Stimulated activated naive CD8-positive, alpha-beta T cell treated with anti-CD3 and anti-CD28 coated beads, Interleukin-15, Interleukin-2, amounts not matched to agents 100 U/mL and 50 U/mL, for 24 hours (primary cell): ENCODE results near the gene DHODH.
"Not testable (repeated sequence)": the region's sequence is repeated elsewhere in the genome, so short reads cannot be mapped to it uniquely, and the experiment has no call there.

Source experiments
- ATAC-seq: fragments of 150-1000 bp; cut with Tn5 transposase; one replicate; pipeline ENCODE4 v1.10.0; 2021
- DNase-seq: peaks from one replicate; pipeline ENCODE4 v3.0.0; 2021

The DHODH gene

DNA sequence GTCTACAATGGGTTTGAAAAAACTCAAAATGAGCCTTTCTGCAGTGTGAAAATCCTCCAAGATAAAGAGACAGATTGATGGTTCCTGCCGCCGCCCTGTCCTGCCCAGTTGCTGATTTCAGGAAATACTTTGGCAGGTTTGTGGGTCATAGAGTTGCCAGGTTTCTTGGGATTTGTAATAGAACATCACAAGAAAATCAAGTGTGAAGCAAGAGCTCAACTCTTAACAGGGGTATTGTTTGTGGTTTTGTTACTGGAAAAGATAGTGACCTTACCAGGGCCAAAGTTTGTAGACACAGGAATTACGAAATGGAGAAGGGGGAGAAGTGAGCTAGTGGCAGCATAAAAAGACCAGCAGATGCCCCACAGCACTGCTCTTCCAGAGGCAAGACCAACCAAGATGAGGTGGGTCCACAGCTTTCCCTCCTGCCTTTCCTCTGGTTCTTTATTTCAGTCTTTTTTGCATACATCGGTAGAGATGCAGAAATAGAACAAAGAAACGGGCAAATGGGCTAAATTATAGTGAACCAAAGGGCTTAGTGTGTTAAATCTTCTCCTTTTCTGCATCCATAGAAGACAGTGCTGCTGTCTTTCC lies 45.8 kb downstream of the DHODH start, which contains the start of gene HP:
HP (plus strand) TSS at position 252 of the 594 bp plus-strand sequence; CDS start at position 400, 148 bp downstream.
- DNase-seq, result not testable (repeated sequence)

DNA sequence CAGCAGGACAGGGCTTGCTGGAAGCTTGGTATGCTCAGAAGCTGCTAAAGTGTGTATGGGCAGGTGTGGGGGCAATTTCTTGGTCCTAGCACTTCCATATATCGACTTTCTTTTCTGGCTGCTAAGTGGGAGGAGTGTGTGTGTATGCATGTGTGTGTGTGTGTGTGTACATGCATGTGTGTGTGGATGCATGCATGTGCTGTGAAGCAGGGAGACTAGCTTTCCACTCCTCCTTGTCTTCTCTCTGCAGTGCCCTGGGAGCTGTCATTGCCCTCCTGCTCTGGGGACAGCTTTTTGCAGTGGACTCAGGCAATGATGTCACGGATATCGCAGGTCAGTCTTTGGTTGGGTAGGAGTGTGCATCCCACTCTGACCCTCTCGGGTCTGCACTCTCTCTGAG lies 47.4 kb downstream of the DHODH start:
- ATAC-seq (no peak), DNase-seq (no peak)

More for the DNA sequence above, 45.8 kb downstream of the DHODH start, which contains the start of gene HP:
- ATAC-seq, result not testable (repeated sequence)

DNA sequence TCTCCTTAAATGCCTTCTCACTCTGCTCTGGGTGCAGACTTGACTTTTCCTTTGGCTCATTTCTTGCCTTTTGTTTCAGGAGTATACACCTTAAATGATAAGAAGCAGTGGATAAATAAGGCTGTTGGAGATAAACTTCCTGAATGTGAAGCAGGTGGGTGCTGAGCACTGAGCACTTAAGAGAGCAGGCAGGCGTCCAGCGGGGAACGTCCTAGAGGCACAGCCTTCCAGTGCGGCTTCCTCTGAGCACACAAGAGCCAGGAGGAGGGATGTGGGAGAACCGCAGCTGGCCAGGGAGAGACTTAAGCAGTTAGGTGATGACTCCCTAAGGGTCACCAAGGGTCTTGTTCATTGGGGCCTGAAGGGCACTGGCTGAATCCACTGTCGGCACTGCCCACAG lies 48.8 kb downstream of the DHODH start:
- ATAC-seq, DNase-seq: not testable (repeated sequence)

DNA sequence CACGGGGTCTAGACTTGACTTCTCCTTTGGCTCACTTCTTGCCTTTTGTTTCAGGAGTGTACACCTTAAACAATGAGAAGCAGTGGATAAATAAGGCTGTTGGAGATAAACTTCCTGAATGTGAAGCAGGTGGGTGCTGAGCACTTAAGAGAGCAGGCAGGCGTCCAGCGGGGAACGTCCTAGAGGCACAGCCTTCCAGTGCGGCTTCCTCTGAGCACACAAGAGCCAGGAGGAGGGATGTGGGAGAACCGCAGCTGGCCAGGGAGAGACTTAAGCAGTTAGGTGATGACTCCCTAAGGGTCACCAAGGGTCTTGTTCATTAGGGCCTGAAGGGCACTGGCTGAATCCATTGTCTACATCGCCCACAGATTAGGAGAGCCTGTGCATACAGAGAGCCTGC lies 50.5 kb downstream of the DHODH start:
- DNase-seq, ATAC-seq: not testable (repeated sequence)

DNA sequence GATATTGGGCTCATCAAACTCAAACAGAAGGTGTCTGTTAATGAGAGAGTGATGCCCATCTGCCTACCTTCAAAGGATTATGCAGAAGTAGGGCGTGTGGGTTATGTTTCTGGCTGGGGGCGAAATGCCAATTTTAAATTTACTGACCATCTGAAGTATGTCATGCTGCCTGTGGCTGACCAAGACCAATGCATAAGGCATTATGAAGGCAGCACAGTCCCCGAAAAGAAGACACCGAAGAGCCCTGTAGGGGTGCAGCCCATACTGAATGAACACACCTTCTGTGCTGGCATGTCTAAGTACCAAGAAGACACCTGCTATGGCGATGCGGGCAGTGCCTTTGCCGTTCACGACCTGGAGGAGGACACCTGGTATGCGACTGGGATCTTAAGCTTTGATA lies 51.9 kb downstream of the DHODH start:
- DNase-seq (no peak), ATAC-seq (no peak)

DNA sequence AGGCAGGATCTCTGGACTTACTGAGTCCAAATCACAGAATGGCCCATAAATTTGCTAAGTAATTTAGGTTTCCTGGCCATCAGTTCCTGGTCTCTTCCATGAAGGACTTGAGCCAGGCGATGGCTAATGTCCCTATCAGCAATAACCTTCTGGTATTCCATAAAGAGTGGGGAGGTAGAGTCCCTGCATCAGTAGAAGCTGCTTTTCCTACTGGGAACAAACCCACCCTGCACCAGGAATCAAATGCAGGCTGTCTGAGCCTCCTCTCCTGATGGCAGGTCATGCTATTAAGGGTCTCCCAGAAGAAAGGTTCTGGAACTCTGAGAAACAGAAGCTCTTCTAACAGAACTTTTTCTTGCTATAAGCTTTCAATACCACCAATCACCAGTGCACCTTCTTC lies 53.0 kb downstream of the DHODH start:
- ATAC-seq, result no peak

DNA sequence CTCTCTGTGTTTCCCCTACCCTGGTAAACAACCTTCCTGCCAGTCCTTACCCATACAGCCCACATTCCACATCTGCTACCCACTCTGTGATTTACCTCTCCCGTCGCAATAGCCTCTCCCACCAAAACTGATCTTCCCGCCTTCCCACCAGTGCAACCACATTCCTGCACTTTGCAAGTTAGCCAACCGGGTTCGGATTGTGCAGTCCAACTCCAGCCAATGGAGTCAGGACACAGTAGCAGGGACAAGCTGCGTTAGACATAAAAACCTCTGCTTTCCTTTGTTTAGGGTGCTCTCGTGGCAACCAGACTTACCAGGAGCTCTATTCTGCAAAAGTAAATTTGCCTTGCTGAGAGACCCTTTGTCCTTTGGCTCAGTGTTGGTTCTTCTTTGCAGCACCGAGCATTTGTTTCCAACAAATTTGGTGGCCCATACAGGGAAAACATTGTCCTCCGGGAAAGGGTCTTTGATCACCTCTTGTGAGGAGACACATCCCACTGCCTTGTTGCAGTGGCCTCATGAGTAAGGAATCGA lies 55.9 kb downstream of the DHODH start:
- no peak for ATAC-seq
- no peak for DNase-seq

More for the DNA sequence above, 53.0 kb downstream of the DHODH start:
- DNase-seq, result no peak

DNA sequence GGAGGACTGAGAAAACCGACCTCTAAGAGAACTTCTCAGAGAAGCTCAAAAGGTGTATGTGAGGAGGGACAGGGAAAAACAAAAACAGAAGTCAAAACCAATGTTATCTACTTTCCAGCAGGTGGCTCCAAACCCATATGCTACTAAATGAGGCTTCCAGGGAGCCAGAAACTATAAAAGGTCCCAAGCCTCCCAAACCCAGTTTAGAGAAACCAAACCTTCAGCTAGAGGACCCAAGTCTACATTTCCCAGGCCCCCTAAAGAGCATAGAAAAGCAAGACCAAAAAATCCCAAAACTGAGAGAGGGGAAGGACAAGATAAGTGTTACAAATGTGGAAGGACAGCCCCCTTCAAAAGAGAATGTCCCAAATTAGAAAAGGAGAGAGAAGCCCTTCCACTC lies 58.2 kb downstream of the DHODH start:
- DNase-seq (no peak), ATAC-seq (no peak)

DNA sequence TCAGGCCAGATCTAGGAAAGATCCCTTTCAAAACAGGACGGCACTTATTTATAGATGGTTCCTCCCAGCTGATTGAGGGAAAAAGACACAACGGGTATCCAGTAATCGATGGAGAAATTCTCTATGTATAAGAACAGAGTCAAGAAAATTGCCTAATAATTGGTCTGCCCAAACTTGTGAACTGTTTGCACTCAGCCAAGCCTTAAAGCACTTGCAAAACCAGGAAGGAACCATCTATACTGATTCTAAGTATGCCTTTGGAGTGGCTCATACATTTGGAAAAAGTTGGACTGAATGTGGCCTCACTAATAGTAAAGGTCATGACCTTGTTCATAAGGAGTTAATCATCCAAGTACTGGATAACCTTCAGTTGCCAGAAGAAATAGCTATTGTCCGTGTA lies 60.4 kb downstream of the DHODH start:
- ATAC-seq, result no peak
- DNase-seq, result no peak

DNA sequence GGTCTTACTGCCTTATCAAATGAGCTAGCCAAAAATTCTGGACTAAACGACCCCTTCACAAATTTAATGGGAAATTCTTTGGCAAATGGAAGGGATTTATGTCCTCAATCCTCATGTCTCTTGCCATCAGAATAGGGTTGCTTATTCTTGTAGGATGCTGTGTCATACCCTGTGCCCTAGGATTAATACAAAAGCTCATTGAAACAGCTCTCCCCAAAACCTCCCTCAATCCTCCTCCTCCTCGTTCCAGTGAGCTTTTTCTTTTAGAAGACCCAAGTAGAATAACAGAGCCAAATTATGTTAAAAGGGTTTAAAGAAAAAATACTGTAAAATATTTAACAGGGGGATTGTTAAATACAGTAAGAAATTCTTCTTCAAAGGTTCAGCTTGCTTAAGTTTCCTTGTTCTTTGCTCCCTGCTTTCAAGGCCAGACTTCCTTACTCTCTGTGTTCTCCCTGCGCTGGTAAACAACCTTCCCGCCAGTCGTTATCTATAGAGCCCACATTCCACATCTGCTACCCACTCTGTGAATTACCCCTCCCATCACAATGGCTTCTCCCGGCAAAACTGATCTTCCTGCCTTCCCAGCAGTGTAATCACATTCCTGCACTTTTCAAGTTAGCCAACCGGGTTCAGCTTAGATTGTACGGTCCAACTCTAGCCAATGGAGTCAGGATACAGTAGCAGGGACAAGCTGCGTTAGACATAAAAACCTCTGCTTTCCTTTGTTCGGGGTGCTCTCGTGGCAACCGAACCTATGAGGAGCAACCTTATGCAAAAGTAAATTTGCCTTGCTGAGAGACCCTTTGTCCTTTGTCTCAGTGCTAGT lies 64.2 kb downstream of the DHODH start:
- DNase-seq (no peak), ATAC-seq (no peak)

DNA sequence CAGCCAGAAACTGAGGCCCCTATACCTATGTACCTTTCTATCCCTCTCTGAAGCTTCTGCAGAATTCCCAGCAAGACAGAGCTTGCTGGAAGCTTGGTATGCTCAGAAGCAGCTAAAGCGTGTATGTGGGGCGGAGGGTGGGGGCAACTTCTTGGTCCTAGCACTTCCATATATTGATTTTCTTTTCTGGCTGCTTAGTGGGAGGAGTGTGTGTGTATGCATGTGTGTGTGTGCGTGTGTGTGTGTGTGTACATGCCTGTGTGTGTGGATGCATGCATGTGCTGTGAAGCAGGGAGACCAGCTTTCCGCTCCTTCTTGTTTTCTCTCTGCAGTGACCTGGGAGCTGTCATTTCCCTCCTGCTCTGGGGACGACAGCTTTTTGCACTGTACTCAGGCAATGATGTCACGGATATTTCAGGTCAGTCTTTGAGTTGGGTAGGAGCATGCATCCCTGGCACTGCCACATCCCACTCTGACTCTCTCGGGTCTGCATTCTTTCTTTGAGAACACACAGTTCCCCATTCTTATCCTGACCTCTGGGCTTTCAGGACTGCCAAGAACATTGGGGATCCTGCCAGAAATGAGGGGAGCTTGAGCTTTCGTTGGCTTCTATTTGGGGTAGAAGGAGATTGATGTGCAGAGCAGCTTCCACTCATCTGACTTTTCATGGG lies 65.2 kb downstream of the DHODH start:
- no peak for ATAC-seq
- no peak for DNase-seq

DNA sequence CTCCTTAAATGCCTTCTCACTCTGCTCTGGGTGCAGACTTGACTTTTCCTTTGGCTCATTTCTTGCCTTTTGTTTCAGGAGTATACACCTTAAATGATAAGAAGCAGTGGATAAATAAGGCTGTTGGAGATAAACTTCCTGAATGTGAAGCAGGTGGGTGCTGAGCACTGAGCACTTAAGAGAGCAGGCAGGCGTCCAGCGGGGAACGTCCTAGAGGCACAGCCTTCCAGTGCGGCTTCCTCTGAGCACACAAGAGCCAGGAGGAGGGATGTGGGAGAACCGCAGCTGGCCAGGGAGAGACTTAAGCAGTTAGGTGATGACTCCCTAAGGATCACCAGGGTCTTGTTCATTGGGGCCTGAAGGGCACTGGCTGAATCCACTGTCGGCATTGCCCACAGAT lies 66.5 kb downstream of the DHODH start:
- DNase-seq, ATAC-seq: not testable (repeated sequence)
